HCT116 (cell line): ENCODE data around the gene PXDN. TPM values are rescaled to one million over a fixed set of nuclear protein-coding genes. Genes with fewer than 3 reads are reported as not detected.

Source experiments
- ATAC-seq: fragments of 200-7000 bp; cut with Tn5 transposase; 2 replicates; pipeline ENCODE4 v1.9.1; 2020; ENCODE audit warnings: mild to moderate bottlenecking, moderate library complexity
- BruUV-seq: library from RNA; stranded (reverse); fragments of 400-500 nt; replicated peaks from 2 replicates; lab custom pipeline; 2021; lab: Mats Ljungman, UMichigan
- CTCF ChIA-PET: fragments of 300-600 bp; sonication (Branson Sonifier 250); formaldehyde crosslinking; loops from one replicate; lab custom pipeline; 2021; ENCODE audit warnings: antibody characterized with exemption; lab: Charles Lee
- POLR2A ChIA-PET: fragments of 300-600, 350-600 bp; sonication (Branson Sonifier 250); formaldehyde crosslinking; loops from one replicate; lab custom pipeline; 2021; ENCODE audit warnings: antibody characterized with exemption; lab: Charles Lee
- RAD21 ChIA-PET, 2 experiments: fragments of 300-600 bp; sonication (Branson Sonifier 250); formaldehyde crosslinking; loops; one replicate each; lab custom pipeline; 2023; ENCODE audit warnings: low total read pairs in 2 of 2; ENCODE audit not compliant: uncharacterized antibody in 2 of 2, unreplicated experiment in 2 of 2, low non-redundant PET in 1 of 2; lab: Charles Lee
- DNase-seq: peaks from one replicate; pipeline ENCODE4 v3.0.0-alpha.2; 2010; ENCODE audit warnings: low read depth, low spot score
- H2AFZ ChIP-seq: fragments of 200-600 bp; shearing (Covaris generic), sonication (generic); 2 replicates; pipeline ENCODE4 v1.6.1; 2017; ENCODE audit warnings: low read depth, mixed run types, mixed read lengths, antibody characterized with exemption, low read length; ENCODE audit not compliant: poor library complexity, severe bottlenecking
- H3K27ac ChIP-seq: 2 replicates; pipeline ENCODE4 v1.5.1; 2012; ENCODE audit warnings: low read depth, low read length
- H3K27me3 ChIP-seq: fragments of 200-600 bp; sonication (generic); 2 replicates; pipeline ENCODE4 v1.6.1; 2016; ENCODE audit warnings: mixed run types, low read length, mixed read lengths; ENCODE audit not compliant: insufficient read depth
- H3K36me3 ChIP-seq, 2 experiments: fragments of 200-500 bp in 1 of 2; fragments of 200-600 bp in 1 of 2; sonication (Bioruptor generic) in 1 of 2; sonication (generic) in 1 of 2; 2 replicates each; pipeline versions ENCODE4 v1.5.1 to v1.6.1; 2014 to 2016; ENCODE audit warnings: low read length in 2 of 2, inconsistent platforms in 1 of 2, mixed read lengths in 1 of 2, mixed run types in 1 of 2; ENCODE audit not compliant: insufficient read depth in 2 of 2, control insufficient read depth in 1 of 2
- H3K4me1 ChIP-seq, 2 experiments: fragments of 200-600 bp in 1 of 2; sonication (generic) in 1 of 2; 2 replicates each; pipeline versions ENCODE4 v1.5.1 to v1.6.1; 2012 to 2017; ENCODE audit warnings: low read length in 2 of 2, inconsistent platforms in 1 of 2, mild to moderate bottlenecking in 1 of 2, mixed read lengths in 1 of 2, mixed run types in 1 of 2, moderate library complexity in 1 of 2; ENCODE audit not compliant: insufficient read depth in 2 of 2, control insufficient read depth in 1 of 2
- H3K4me2 ChIP-seq: fragments of 200-600 bp; sonication (generic); 2 replicates; pipeline ENCODE4 v1.6.1; 2017; ENCODE audit warnings: mixed run types, low read length, mixed read lengths
- H3K4me3 ChIP-seq, 2 experiments: fragments of 200-600 bp in 1 of 2; sonication (generic) in 1 of 2; replicated peaks in 1 of 2; 2 replicates each; pipeline ENCODE4 v1.5.1; 2011 to 2016; ENCODE audit warnings: low read length in 2 of 2, control low read depth in 1 of 2, low read depth in 1 of 2, mild to moderate bottlenecking in 1 of 2, mixed read lengths in 1 of 2, mixed run types in 1 of 2
- H3K79me2 ChIP-seq: fragments of 200-600 bp; sonication (generic); 2 replicates; pipeline ENCODE4 v1.6.1; 2017; ENCODE audit warnings: mild to moderate bottlenecking, mixed run types, low read length, moderate library complexity, mixed read lengths; ENCODE audit not compliant: insufficient read depth
- H3K9ac ChIP-seq: fragments of 200-600 bp; sonication (generic); 2 replicates; pipeline ENCODE4 v1.6.1; 2016; ENCODE audit warnings: low read length, mixed read lengths
- H3K9me2 ChIP-seq: fragments of 200-600 bp; sonication (generic), shearing (Covaris generic); 2 replicates; pipeline ENCODE4 v1.6.1; 2017; ENCODE audit warnings: mixed run types, mild to moderate bottlenecking, moderate library complexity; ENCODE audit not compliant: insufficient read depth
- H3K9me3 ChIP-seq, 2 experiments: fragments of 200-500 bp in 1 of 2; fragments of 200-600 bp in 1 of 2; sonication (Bioruptor generic) in 1 of 2; sonication (generic) in 1 of 2; 2 replicates each; pipeline ENCODE4 v1.6.1; 2014 to 2017; ENCODE audit warnings: low read length in 2 of 2, mixed read lengths in 2 of 2, inconsistent platforms in 1 of 2, low read depth in 1 of 2, mild to moderate bottlenecking in 1 of 2, mixed run types in 1 of 2, moderate library complexity in 1 of 2; ENCODE audit not compliant: control insufficient read depth in 1 of 2, insufficient read depth in 1 of 2
- H4K20me1 ChIP-seq: fragments of 200-600 bp; sonication (generic), shearing (Covaris generic); 2 replicates; pipeline ENCODE4 v1.6.1; 2017; ENCODE audit warnings: mixed run types, mild to moderate bottlenecking, moderate library complexity; ENCODE audit not compliant: insufficient read depth
- ATF3 ChIP-seq: IDR thresholded peaks from 2 replicates; pipeline ENCODE4 v1.6.1; 2012
- CBX3 ChIP-seq: IDR thresholded peaks from 2 replicates; pipeline ENCODE4 v1.6.1; 2012; ENCODE audit warnings: low read depth
- CEBPB ChIP-seq: IDR thresholded peaks from 2 replicates; pipeline ENCODE4 v1.6.1; 2012; ENCODE audit warnings: low read depth
- CTCF ChIP-seq, 3 experiments: fragments of 200-600 bp in 1 of 3; sonication (generic) in 1 of 3; IDR thresholded peaks in 2 of 3; conservative IDR thresholded peaks in 1 of 3; 2 replicates each; pipeline ENCODE4 v1.5.1; 2012 to 2017; ENCODE audit warnings: low read depth in 2 of 3, low read length in 2 of 3, antibody characterized with exemption in 1 of 3, borderline replicate concordance in 1 of 3, control low read depth in 1 of 3, mild to moderate bottlenecking in 1 of 3, mixed read lengths in 1 of 3, mixed run types in 1 of 3, moderate library complexity in 1 of 3; ENCODE audit not compliant: insufficient read depth in 1 of 3
- ELF1 ChIP-seq: IDR thresholded peaks from 2 replicates; pipeline ENCODE4 v1.6.1; 2012; ENCODE audit warnings: low read depth, borderline replicate concordance
- EZH2 ChIP-seq: fragments of 200-600 bp; sonication (generic); IDR thresholded peaks from 2 replicates; pipeline ENCODE4 v1.6.1; 2017; ENCODE audit warnings: antibody characterized with exemption, mixed run types
- EZH2phosphoT487 ChIP-seq: fragments of 200-600 bp; IDR thresholded peaks from 2 replicates; pipeline ENCODE4 v1.6.1; 2018; ENCODE audit warnings: antibody characterized with exemption, borderline replicate concordance
- FOSL1 ChIP-seq: IDR thresholded peaks from 2 replicates; pipeline ENCODE4 v1.6.1; 2012; ENCODE audit warnings: low read depth
- JUND ChIP-seq: IDR thresholded peaks from 2 replicates; pipeline ENCODE4 v1.6.1; 2012
- MAX ChIP-seq: IDR thresholded peaks from 2 replicates; pipeline ENCODE4 v1.6.1; 2012
- POLR2A ChIP-seq: IDR thresholded peaks from 2 replicates; pipeline ENCODE4 v1.7.0; 2011; ENCODE audit warnings: borderline replicate concordance; ENCODE audit not compliant: insufficient read depth, insufficient read length; ENCODE audit errors: extremely low read depth
- POLR2AphosphoS5 ChIP-seq: IDR thresholded peaks from 2 replicates; pipeline ENCODE4 v1.6.1; 2011; ENCODE audit warnings: mild to moderate bottlenecking, low read depth, low read length, moderate library complexity
- SP1 ChIP-seq: IDR thresholded peaks from 2 replicates; pipeline ENCODE4 v1.6.1; 2012; ENCODE audit warnings: low read depth
- SRF ChIP-seq: IDR thresholded peaks from 2 replicates; pipeline ENCODE4 v1.6.1; 2012; ENCODE audit warnings: low read depth
- ZFX ChIP-seq: fragments of 450-650 bp; IDR thresholded peaks from 2 replicates; pipeline ENCODE4 v1.6.1; 2017
- intact Hi-C: fragments of 100-400 bp; cut with micrococcal nuclease; formaldehyde crosslinking; loops from 2 replicates; pipeline ENCODE4 v1.10.0; 2022
- total RNA-seq: library from RNA; stranded (reverse); gene quantifications from one replicate; pipeline ENCODE4 v1.2.1, GENCODE V29; 2021; ENCODE audit not compliant: unreplicated experiment

Gene PXDN
- total RNA-seq, 1 experiment from 2014 or later, result 10.7 TPM

DNA sequence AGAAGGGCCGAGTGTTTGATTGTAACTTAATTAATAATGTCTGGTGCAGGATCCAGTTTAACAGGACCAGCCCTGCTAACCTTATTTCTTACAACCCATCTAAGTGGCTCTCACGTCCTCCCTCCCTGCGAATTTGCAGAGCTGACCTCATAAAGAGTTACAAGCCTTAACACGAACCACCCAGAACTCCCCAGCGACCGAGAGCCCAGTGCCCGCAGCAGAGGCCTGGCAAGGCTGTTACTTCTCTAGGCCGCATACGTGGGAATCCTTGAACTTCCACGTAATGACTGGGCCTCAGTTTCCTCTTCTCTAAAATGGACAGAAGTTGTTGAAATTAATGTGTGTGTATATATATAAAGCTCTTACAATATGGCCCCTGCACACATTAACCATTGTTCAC, 55.5 kb downstream of the PXDN start (continued):
- TF ChIP-seq POLR2AphosphoS5 (no peak), FOSL1 (no peak)

DNA sequence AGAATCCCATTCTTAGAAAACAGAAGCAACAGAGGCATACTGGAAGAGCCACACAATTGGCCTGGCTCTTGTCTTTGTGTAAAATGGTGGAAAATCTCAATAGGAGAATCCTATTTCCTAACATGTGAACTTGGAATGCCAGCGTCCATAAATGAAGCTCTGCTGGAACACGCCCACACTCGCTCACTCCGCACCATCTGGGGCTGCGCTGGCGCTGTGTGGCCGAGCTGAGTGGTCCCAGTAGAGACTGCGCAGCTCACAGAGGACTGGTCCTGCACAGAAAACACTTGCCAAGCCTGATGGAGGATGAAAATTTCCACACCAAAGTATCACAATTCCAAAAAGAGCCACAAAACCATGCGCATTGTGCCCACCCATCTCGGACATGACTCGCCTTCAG, 56.2 kb downstream of the PXDN start:
- no peak overlapping the region for H3K27ac ChIP-seq
- RAD21 ChIA-PET, result no interaction called here
- ATAC-seq (no peak), DNase-seq (no peak)
- no peak overlapping the region for H2AFZ ChIP-seq
- H3K4me3 ChIP-seq, result no peak overlapping the region
- TF ChIP-seq ELF1, result no peak
- no peak for TF ChIP-seq SRF
- TF ChIP-seq POLR2A, result no peak
- no peak for TF ChIP-seq CEBPB
- TF ChIP-seq FOSL1, result no peak
- no peak for TF ChIP-seq EZH2
- TF ChIP-seq EZH2phosphoT487, result no peak
- no peak for TF ChIP-seq ATF3
- no peak overlapping the region for H3K9ac ChIP-seq
- intact Hi-C loops, result no loop called here
- BruUV-seq, result no TSS peak
- no peaks in the 10 kb centered on the region for H3K9me3 ChIP-seq
- no peaks in the 10 kb centered on the region for H3K9me2 ChIP-seq
- no peaks in the 10 kb centered on the region for H3K79me2 ChIP-seq
- POLR2A ChIA-PET, result no interaction called here
- peaks cover 0 to 11% of the 10 kb centered on the region in 2 experiments; a peak in 1 of 4 replicates for H3K4me1 ChIP-seq
- CTCF ChIA-PET, result no interaction called here
- no peaks in the 10 kb centered on the region for H3K36me3 ChIP-seq
- no peaks in the 10 kb centered on the region for H4K20me1 ChIP-seq
- no peak overlapping the region for H3K4me2 ChIP-seq
- 0 out of 2 replicates have a peak, but pooled peaks cover 4% of the 10 kb centered on the region for H3K27me3 ChIP-seq

- Histone ChIP-seq H3K9me2 (no peaks in the 10 kb centered on the region), H3K4me1 (peaks cover 0 to 11% of the 10 kb centered on the region in 2 experiments; a peak in 1 of 4 replicates), H3K36me3 (no peaks in the 10 kb centered on the region), H3K9me3 (no peaks in the 10 kb centered on the region), H2AFZ (no peak overlapping the region), H3K79me2 (no peaks in the 10 kb centered on the region), H3K4me2 (no peak overlapping the region), H3K9ac (no peak overlapping the region), H4K20me1 (no peaks in the 10 kb centered on the region), H3K27ac (no peak overlapping the region), H3K27me3 (0 out of 2 replicates have a peak, but pooled peaks cover 4% of the 10 kb centered on the region), H3K4me3 (no peak overlapping the region)
- ChIA-PET CTCF (no interaction called here), RAD21 (no interaction called here), POLR2A (no interaction called here)
- no TSS peak for BruUV-seq
- ATAC-seq (no peak), DNase-seq (no peak)
- intact Hi-C loops, result no loop called here
- no peak for TF ChIP-seq JUND
- TF ChIP-seq FOSL1, result no peak
- TF ChIP-seq ZFX, result no peak
- no peak for TF ChIP-seq ELF1
- TF ChIP-seq EZH2, result no peak
- no peak for TF ChIP-seq CBX3
- TF ChIP-seq ATF3, result no peak
- no peak for TF ChIP-seq CTCF (IDR thresholded peaks at IDR 0.05 in 2 of 3, conservative IDR thresholded peaks at IDR 0.05 in 1 of 3; ENCODE audit: borderline replicate concordance in 1 of 3, insufficient read depth in 1 of 3, low read depth in 2 of 3, low read length in 2 of 3)
- no peak for TF ChIP-seq POLR2AphosphoS5
- no peak for TF ChIP-seq SP1
- TF ChIP-seq MAX, result no peak
Observed at GRCh38 chr2:1687254-1687653, 57.1 kb downstream of the PXDN start.
